BE2C (cell line): Measurements from ENCODE around the gene COG1.

Source experiments
- DNase-seq: peaks from one replicate; pipeline ENCODE4 v3.0.0-alpha.2; 2020
- H3K27me3 ChIP-seq: fragments of 250-450 bp; sonication (Bioruptor Pico); 2 replicates; pipeline ENCODE4 v1.5.1; 2020; ENCODE audit warnings: mild to moderate bottlenecking
- H3K36me3 ChIP-seq: fragments of 250-450 bp; sonication (Bioruptor Pico); 2 replicates; pipeline ENCODE4 v1.5.1; 2020; ENCODE audit warnings: mild to moderate bottlenecking
- H3K4me1 ChIP-seq: fragments of 250-450 bp; sonication (Bioruptor Pico); 2 replicates; pipeline ENCODE4 v1.5.1; 2020
- H3K4me3 ChIP-seq: 2 replicates; pipeline ENCODE4 v1.5.1; 2011; ENCODE audit warnings: low read depth, low read length
- H3K9me3 ChIP-seq: fragments of 250-450 bp; sonication (Bioruptor Pico); 2 replicates; pipeline ENCODE4 v1.5.1; 2020
- CTCF ChIP-seq: IDR thresholded peaks from 2 replicates; pipeline ENCODE4 v1.5.1; 2012; ENCODE audit warnings: mild to moderate bottlenecking, low read depth, low read length

COG1 gene

GRCh38 chr17:73223626-73224230 lies 30.9 kb downstream of the COG1 start:
- no peak for DNase-seq
- no peak for TF ChIP-seq CTCF
- Histone ChIP-seq H3K36me3 (peaks cover 4% of the 10 kb centered on the region; the same call in 1 of the 2 replicates), H3K9me3 (no peaks in the 10 kb centered on the region), H3K4me1 (peaks cover 21% of the 10 kb centered on the region), H3K27me3 (no peaks in the 10 kb centered on the region), H3K4me3 (no peak overlapping the region)

GRCh38 chr17:73224237-73224636 lies 31.4 kb downstream of the COG1 start:
- Histone ChIP-seq H3K9me3 (no peaks in the 10 kb centered on the region), H3K36me3 (peaks cover 4% of the 10 kb centered on the region; the same call in 1 of the 2 replicates), H3K27me3 (no peaks in the 10 kb centered on the region), H3K4me3 (no peak overlapping the region), H3K4me1 (peaks cover 25% of the 10 kb centered on the region)
- no peak for TF ChIP-seq CTCF
- DNase-seq = no peak

- no peak for TF ChIP-seq CTCF
- no peaks in the 10 kb centered on the region for H3K9me3 ChIP-seq
- no peaks in the 10 kb centered on the region for H3K27me3 ChIP-seq
- no peak for DNase-seq
- peaks cover 4% of the 10 kb centered on the region; the same call in 1 of the 2 replicates for H3K36me3 ChIP-seq
- peaks cover 25% of the 10 kb centered on the region for H3K4me1 ChIP-seq
- H3K4me3 ChIP-seq = no peak overlapping the region
Observed at GRCh38 chr17:73224663-73225305, 31.9 kb downstream of the COG1 start.

- no peak overlapping the region for H3K4me3 ChIP-seq
- no peak for DNase-seq
- H3K4me1 ChIP-seq = peaks cover 25% of the 10 kb centered on the region
- no peaks in the 10 kb centered on the region for H3K9me3 ChIP-seq
- H3K36me3 ChIP-seq = peaks cover 4% of the 10 kb centered on the region; the same call in 1 of the 2 replicates
- no peaks in the 10 kb centered on the region for H3K27me3 ChIP-seq
- TF ChIP-seq CTCF = no peak
Observed at GRCh38 chr17:73226556-73227172, 33.8 kb downstream of the COG1 start.

- Histone ChIP-seq H3K9me3 (no peaks in the 10 kb centered on the region), H3K4me1 (peaks cover 25% of the 10 kb centered on the region), H3K4me3 (no peak overlapping the region), H3K27me3 (no peaks in the 10 kb centered on the region), H3K36me3 (peaks cover 4% of the 10 kb centered on the region; the same call in 1 of the 2 replicates)
- no peak for TF ChIP-seq CTCF
- no peak for DNase-seq
Observed at GRCh38 chr17:73227379-73227778, 34.5 kb downstream of the COG1 start.

GRCh38 chr17:73227944-73228343 lies 35.1 kb downstream of the COG1 start:
- peaks cover 4% of the 10 kb centered on the region; the same call in 1 of the 2 replicates for H3K36me3 ChIP-seq
- no peak for DNase-seq
- H3K9me3 ChIP-seq = no peaks in the 10 kb centered on the region
- no peaks in the 10 kb centered on the region for H3K27me3 ChIP-seq
- no peak for TF ChIP-seq CTCF
- H3K4me3 ChIP-seq = no peak overlapping the region
- peaks cover 25% of the 10 kb centered on the region for H3K4me1 ChIP-seq
